DOHH2 (cell line): ENCODE results near the gene ACYP2.

Source experiments
- CTCF ChIP-seq: fragments of 200-600 bp; sonication (generic); IDR thresholded peaks from one replicate; pipeline ENCODE4 v1.5.1; 2014; ENCODE audit warnings: antibody characterized with exemption, mild to moderate bottlenecking, low read depth, low read length; ENCODE audit not compliant: poor library complexity, severe bottlenecking
- EZH2phosphoT487 ChIP-seq: fragments of 200-600 bp; sonication (generic); IDR thresholded peaks from 2 replicates; pipeline ENCODE4 v1.6.1; 2017; ENCODE audit warnings: borderline replicate concordance, mild to moderate bottlenecking, antibody characterized with exemption, low read length, moderate library complexity, mixed read lengths

- no peak for TF ChIP-seq CTCF
- TF ChIP-seq EZH2phosphoT487: no peak
These were observed 235.0 kb downstream of the ACYP2 start for GRCh38 chr2:54350426-54350825.
